DOHH2 (cell line): ENCODE results near the gene LETM1.

Experiments used
- CTCF ChIP-seq: fragments of 200-600 bp; sonication (generic); IDR thresholded peaks from one replicate; pipeline ENCODE4 v1.5.1; 2014; ENCODE audit warnings: antibody characterized with exemption, mild to moderate bottlenecking, low read depth, low read length; ENCODE audit not compliant: poor library complexity, severe bottlenecking
- EZH2phosphoT487 ChIP-seq: fragments of 200-600 bp; sonication (generic); IDR thresholded peaks from 2 replicates; pipeline ENCODE4 v1.6.1; 2017; ENCODE audit warnings: borderline replicate concordance, mild to moderate bottlenecking, antibody characterized with exemption, low read length, moderate library complexity, mixed read lengths

- TF ChIP-seq CTCF: no peak
- TF ChIP-seq EZH2phosphoT487: no peak
Measured at GRCh38 chr4:1887052-1887451, 31.1 kb upstream of the LETM1 start.
